ENCODE data around the gene FAM222A. TPM values are rescaled to one million over a fixed set of nuclear protein-coding genes. Genes with fewer than 3 reads are reported as not detected.

FAM222A gene
- polyA plus RNA-seq, 1 donor from 2014 or later: 8.5 TPM

DNA sequence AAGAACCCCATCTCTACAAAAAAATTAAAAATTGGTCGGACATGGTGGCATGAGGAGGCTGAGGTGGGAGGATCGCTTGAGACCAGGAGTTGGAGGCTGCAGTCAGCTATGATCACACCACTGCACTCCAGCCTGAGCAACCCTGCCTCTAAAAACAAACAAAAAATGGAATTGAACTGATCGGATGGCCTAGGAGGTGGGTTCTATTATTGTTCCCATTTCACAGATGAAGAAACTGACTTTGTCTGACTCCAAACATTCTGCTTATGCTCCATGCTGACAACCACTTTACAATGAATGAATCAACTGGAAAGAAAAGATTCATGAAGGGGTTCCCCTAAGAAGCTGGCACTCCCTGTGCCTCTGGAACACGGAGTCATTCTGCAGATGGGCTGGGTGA lies 72.2 kb downstream of the FAM222A start:
- no peak for TF ChIP-seq SMC3 (conservative IDR thresholded peaks at IDR 0.05; ENCODE audit: poor library complexity)
- no peaks in the 10 kb centered on the region for H3F3A ChIP-seq (ENCODE audit: insufficient read depth, low read length, poor library complexity, severe bottlenecking)
- no peak overlapping the region for H3K4me2 ChIP-seq (ENCODE audit: low read length)

DNA sequence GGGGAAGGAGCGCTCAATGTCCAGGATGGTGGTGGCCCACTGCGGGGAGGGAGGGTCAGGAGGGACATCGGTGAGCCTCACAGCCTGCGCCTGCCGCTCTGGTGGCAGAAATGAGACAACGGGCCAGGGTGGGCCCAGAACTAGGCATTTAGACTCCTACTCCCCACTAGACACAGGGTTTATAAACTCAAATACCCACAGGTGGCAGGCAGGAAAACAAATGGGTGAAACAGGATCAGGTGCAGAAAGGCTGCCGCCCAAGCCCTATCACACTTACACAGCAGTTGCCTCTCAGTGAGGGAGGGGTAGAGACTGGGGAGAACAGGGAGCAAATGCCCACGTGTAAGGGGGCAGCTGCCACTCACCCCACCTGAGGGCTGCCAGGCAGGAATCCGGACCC lies 73.2 kb downstream of the FAM222A start:
- H4K20me1 ChIP-seq (ENCODE audit: insufficient read depth): no peaks in the 10 kb centered on the region
- no peaks in the 10 kb centered on the region for H3K27me3 ChIP-seq (ENCODE audit: insufficient read depth, low read depth, low read length)
- no peaks in the 10 kb centered on the region for H3K79me2 ChIP-seq (replicated peaks; ENCODE audit: insufficient read depth, low read length)
- TF ChIP-seq MXI1 (conservative IDR thresholded peaks at IDR 0.05; ENCODE audit: poor library complexity, severe bottlenecking): no peak
- no peak for TF ChIP-seq RAD21 (conservative IDR thresholded peaks at IDR 0.05)
- no peak for TF ChIP-seq POLR2AphosphoS5 (IDR thresholded peaks at IDR 0.05)
- TF ChIP-seq, protein P1, sequence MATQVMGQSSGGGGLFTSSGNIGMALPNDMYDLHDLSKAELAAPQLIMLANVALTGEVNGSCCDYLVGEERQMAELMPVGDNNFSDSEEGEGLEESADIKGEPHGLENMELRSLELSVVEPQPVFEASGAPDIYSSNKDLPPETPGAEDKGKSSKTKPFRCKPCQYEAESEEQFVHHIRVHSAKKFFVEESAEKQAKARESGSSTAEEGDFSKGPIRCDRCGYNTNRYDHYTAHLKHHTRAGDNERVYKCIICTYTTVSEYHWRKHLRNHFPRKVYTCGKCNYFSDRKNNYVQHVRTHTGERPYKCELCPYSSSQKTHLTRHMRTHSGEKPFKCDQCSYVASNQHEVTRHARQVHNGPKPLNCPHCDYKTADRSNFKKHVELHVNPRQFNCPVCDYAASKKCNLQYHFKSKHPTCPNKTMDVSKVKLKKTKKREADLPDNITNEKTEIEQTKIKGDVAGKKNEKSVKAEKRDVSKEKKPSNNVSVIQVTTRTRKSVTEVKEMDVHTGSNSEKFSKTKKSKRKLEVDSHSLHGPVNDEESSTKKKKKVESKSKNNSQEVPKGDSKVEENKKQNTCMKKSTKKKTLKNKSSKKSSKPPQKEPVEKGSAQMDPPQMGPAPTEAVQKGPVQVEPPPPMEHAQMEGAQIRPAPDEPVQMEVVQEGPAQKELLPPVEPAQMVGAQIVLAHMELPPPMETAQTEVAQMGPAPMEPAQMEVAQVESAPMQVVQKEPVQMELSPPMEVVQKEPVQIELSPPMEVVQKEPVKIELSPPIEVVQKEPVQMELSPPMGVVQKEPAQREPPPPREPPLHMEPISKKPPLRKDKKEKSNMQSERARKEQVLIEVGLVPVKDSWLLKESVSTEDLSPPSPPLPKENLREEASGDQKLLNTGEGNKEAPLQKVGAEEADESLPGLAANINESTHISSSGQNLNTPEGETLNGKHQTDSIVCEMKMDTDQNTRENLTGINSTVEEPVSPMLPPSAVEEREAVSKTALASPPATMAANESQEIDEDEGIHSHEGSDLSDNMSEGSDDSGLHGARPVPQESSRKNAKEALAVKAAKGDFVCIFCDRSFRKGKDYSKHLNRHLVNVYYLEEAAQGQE (IDR thresholded peaks at IDR 0.05; ENCODE audit: borderline replicate concordance): no peak
- TF ChIP-seq EP300 (conservative IDR thresholded peaks at IDR 0.05; ENCODE audit: poor library complexity, severe bottlenecking): no peak
- TF ChIP-seq EZH2 (IDR thresholded peaks at IDR 0.05; ENCODE audit: borderline replicate concordance, insufficient read depth, low read length, poor library complexity, severe bottlenecking): no peak
- TF ChIP-seq, protein P2, sequence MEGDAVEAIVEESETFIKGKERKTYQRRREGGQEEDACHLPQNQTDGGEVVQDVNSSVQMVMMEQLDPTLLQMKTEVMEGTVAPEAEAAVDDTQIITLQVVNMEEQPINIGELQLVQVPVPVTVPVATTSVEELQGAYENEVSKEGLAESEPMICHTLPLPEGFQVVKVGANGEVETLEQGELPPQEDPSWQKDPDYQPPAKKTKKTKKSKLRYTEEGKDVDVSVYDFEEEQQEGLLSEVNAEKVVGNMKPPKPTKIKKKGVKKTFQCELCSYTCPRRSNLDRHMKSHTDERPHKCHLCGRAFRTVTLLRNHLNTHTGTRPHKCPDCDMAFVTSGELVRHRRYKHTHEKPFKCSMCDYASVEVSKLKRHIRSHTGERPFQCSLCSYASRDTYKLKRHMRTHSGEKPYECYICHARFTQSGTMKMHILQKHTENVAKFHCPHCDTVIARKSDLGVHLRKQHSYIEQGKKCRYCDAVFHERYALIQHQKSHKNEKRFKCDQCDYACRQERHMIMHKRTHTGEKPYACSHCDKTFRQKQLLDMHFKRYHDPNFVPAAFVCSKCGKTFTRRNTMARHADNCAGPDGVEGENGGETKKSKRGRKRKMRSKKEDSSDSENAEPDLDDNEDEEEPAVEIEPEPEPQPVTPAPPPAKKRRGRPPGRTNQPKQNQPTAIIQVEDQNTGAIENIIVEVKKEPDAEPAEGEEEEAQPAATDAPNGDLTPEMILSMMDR (IDR thresholded peaks at IDR 0.05; ENCODE audit: poor library complexity, severe bottlenecking): no peak
- TF ChIP-seq SMC3 (conservative IDR thresholded peaks at IDR 0.05; ENCODE audit: poor library complexity): no peak
- TF ChIP-seq TAF1 (IDR thresholded peaks at IDR 0.05; ENCODE audit: low read depth): no peak
- H3K9me3 ChIP-seq (ENCODE audit: low read length): no peaks in the 10 kb centered on the region
- H3K27ac ChIP-seq (ENCODE audit: low read length): no peak overlapping the region
- no peaks in the 10 kb centered on the region for H3F3A ChIP-seq (ENCODE audit: insufficient read depth, low read length, poor library complexity, severe bottlenecking)
- H3K4me2 ChIP-seq (ENCODE audit: low read length): no peak overlapping the region
- H3K4me3 ChIP-seq (ENCODE audit: low read length): no peak overlapping the region
- no peaks in the 10 kb centered on the region for H3K9me2 ChIP-seq (ENCODE audit: insufficient read depth, low read length)
- H2AFZ ChIP-seq (ENCODE audit: low read depth, low read length): no peak overlapping the region
- no peak overlapping the region for H3K9ac ChIP-seq (ENCODE audit: low read length)
- no peaks in the 10 kb centered on the region for H3K36me3 ChIP-seq (ENCODE audit: insufficient read depth, low read length)

More for the DNA sequence above, 72.2 kb downstream of the FAM222A start:
- Histone ChIP-seq H3K27me3 (ENCODE audit: insufficient read depth, low read depth, low read length) (no peaks in the 10 kb centered on the region), H3K9ac (ENCODE audit: low read length) (no peak overlapping the region), H3K36me3 (ENCODE audit: insufficient read depth, low read length) (no peaks in the 10 kb centered on the region), H3K27ac (ENCODE audit: low read length) (no peak overlapping the region), H3K4me3 (ENCODE audit: low read length) (no peak overlapping the region), H2AFZ (ENCODE audit: low read depth, low read length) (no peak overlapping the region), H4K20me1 (ENCODE audit: insufficient read depth) (no peaks in the 10 kb centered on the region), H3K9me2 (ENCODE audit: insufficient read depth, low read length) (no peaks in the 10 kb centered on the region), H3K9me3 (ENCODE audit: low read length) (no peaks in the 10 kb centered on the region), H3K79me2 (replicated peaks; ENCODE audit: insufficient read depth, low read length) (no peaks in the 10 kb centered on the region)

DNA sequence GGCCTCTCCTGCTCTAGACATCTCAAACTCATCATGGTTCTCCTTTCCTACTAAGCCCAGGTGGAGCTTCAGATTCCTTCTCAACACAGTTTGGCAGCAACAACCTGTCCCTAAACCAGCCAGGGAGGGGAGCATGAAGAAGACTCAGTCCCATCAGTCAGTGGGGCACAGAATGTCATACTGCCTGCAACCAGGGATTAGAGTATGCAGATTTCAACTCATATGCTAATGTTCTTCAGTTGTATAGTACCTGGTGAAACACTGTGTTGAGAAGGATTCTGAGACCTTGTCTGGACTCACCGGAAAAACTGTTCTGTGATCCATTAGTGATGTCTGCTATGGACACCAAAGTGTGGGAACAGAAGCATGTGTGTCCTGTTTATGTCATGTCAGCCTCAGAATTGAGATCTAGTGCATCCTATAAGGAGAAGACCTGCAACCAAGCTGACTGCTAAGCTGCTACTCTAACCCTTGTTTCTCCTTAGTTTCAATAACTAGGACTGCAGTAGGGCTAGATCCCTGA lies 76.0 kb downstream of the FAM222A start:
- H3K9me3 ChIP-seq (ENCODE audit: low read length): no peaks in the 10 kb centered on the region
- TF ChIP-seq SMC3 (conservative IDR thresholded peaks at IDR 0.05; ENCODE audit: poor library complexity) (no peak), EP300 (conservative IDR thresholded peaks at IDR 0.05; ENCODE audit: poor library complexity, severe bottlenecking) (no peak), POLR2AphosphoS5 (IDR thresholded peaks at IDR 0.05) (no peak), TAF1 (IDR thresholded peaks at IDR 0.05; ENCODE audit: low read depth) (no peak), RAD21 (conservative IDR thresholded peaks at IDR 0.05) (no peak), MXI1 (conservative IDR thresholded peaks at IDR 0.05; ENCODE audit: poor library complexity, severe bottlenecking) (no peak), EZH2 (IDR thresholded peaks at IDR 0.05; ENCODE audit: borderline replicate concordance, insufficient read depth, low read length, poor library complexity, severe bottlenecking) (no peak)
- TF ChIP-seq, protein P1 (IDR thresholded peaks at IDR 0.05; ENCODE audit: borderline replicate concordance): no peak
- TF ChIP-seq, protein P2 (IDR thresholded peaks at IDR 0.05; ENCODE audit: poor library complexity, severe bottlenecking): no peak
- no peak overlapping the region for H3K27ac ChIP-seq (ENCODE audit: low read length)
- H3K4me3 ChIP-seq (ENCODE audit: low read length): no peak overlapping the region
- no peaks in the 10 kb centered on the region for H3K9me2 ChIP-seq (ENCODE audit: insufficient read depth, low read length)
- no peak overlapping the region for H2AFZ ChIP-seq (ENCODE audit: low read depth, low read length)
- no peaks in the 10 kb centered on the region for H3K27me3 ChIP-seq (ENCODE audit: insufficient read depth, low read depth, low read length)
- no peaks in the 10 kb centered on the region for H3F3A ChIP-seq (ENCODE audit: insufficient read depth, low read length, poor library complexity, severe bottlenecking)
- H3K36me3 ChIP-seq (ENCODE audit: insufficient read depth, low read length): no peaks in the 10 kb centered on the region
- no peak overlapping the region for H3K9ac ChIP-seq (ENCODE audit: low read length)
- H3K79me2 ChIP-seq (replicated peaks; ENCODE audit: insufficient read depth, low read length): no peaks in the 10 kb centered on the region
- no peak overlapping the region for H3K4me2 ChIP-seq (ENCODE audit: low read length)
- H4K20me1 ChIP-seq (ENCODE audit: insufficient read depth): no peaks in the 10 kb centered on the region

Measured in neural cell (in vitro differentiated cells).